GM19023 (cell line): ENCODE results near the gene MYO10.

Source experiments
- ATAC-seq: cut with Tn5 transposase; IDR thresholded peaks from one replicate; pipeline ENCODE4 v1.9.1; 2021; ENCODE audit warnings: mild to moderate bottlenecking, moderate library complexity; ENCODE audit not compliant: unreplicated experiment

Gene MYO10

GRCh38 chr5:16826379-16827125 is 109.5 kb downstream of the MYO10 start:
- ATAC-seq, result no peak

GRCh38 chr5:16819522-16820167 is 116.4 kb downstream of the MYO10 start:
- ATAC-seq, result no peak

- ATAC-seq, result no peak
Measured at GRCh38 chr5:16815432-16815831, 120.7 kb downstream of the MYO10 start.

- no peak for ATAC-seq
Measured at GRCh38 chr5:16812911-16813310, 123.2 kb downstream of the MYO10 start.

GRCh38 chr5:16812448-16812847 is 123.6 kb downstream of the MYO10 start:
- no peak for ATAC-seq

GRCh38 chr5:16810208-16810854 is 125.8 kb downstream of the MYO10 start:
- no peak for ATAC-seq

GRCh38 chr5:16809395-16810207 is 126.5 kb downstream of the MYO10 start:
- ATAC-seq, result no peak

- no peak for ATAC-seq
Measured at GRCh38 chr5:16809010-16809394, 127.1 kb downstream of the MYO10 start.

GRCh38 chr5:16808021-16808420 is 128.1 kb downstream of the MYO10 start:
- ATAC-seq, result no peak

GRCh38 chr5:16807547-16807864 is 128.6 kb downstream of the MYO10 start:
- no peak for ATAC-seq

GRCh38 chr5:16806711-16807546 is 129.2 kb downstream of the MYO10 start:
- no peak for ATAC-seq

- no peak for ATAC-seq
Measured at GRCh38 chr5:16805486-16805885, 130.6 kb downstream of the MYO10 start.

GRCh38 chr5:16803831-16804230 is 132.3 kb downstream of the MYO10 start:
- ATAC-seq, result no peak

- no peak for ATAC-seq
Measured at GRCh38 chr5:16800477-16800876, 135.6 kb downstream of the MYO10 start.

- no peak for ATAC-seq
Measured at GRCh38 chr5:16799796-16800195, 136.3 kb downstream of the MYO10 start.

GRCh38 chr5:16797951-16798350 is 138.1 kb downstream of the MYO10 start:
- ATAC-seq, result no peak

GRCh38 chr5:16794269-16794913 is 141.7 kb downstream of the MYO10 start:
- no peak for ATAC-seq

GRCh38 chr5:16792598-16793275 is 143.4 kb downstream of the MYO10 start:
- no peak for ATAC-seq

GRCh38 chr5:16791904-16792597 is 144.0 kb downstream of the MYO10 start:
- no peak for ATAC-seq
